ENCODE data around the gene XPC. TPM values are rescaled to one million over a fixed set of nuclear protein-coding genes. Genes with fewer than 3 reads are reported as not detected.
"Not testable (repeated sequence)": the region's sequence is repeated elsewhere in the genome, so short reads cannot be mapped to it uniquely, and the experiment has no call there.

Gene XPC
- total RNA-seq, 1 donor from 2014 or later, result 10.6 TPM

DNA sequence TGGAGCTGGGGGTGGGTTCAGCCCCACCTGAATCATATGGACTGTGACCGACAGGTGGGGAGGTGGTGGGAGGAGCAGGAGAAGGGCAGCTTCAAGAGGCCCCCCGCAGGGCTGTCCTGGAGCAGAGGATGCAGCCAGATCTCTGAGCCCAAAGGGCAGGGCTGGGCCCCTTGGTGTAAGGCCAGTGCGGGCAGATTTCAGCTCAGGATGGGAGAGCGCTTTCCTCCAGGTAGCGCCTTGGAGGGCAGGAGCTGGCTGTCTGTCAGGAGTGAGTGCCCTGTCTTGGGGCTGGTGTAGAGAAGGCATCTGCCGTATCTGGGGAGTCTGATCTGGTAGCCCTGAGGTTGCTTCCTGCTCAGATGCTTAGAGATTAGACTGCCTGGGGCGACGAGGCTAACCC is 46.3 kb downstream of the XPC start:
- DNase-seq, result no peak

DNA sequence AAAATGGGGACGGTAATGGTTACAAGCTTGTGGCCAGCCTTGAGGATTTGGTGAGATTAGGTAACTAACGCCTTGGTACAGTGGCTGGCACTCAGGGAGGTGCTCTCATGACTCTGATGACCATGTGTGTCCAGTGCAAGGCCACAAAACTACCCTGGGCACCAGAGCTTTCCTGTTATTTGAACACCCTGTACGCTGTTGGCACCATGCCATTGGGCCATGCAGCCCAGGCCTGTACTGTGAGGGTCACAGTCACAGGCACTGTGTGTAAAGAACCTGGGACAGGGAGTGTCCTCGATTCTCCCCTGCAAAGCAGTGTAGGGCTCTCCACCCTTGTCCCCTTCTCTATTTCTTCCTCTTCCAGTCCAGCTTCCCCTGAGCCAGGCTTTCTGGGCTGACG is 47.3 kb downstream of the XPC start:
- DNase-seq, result no peak

DNA sequence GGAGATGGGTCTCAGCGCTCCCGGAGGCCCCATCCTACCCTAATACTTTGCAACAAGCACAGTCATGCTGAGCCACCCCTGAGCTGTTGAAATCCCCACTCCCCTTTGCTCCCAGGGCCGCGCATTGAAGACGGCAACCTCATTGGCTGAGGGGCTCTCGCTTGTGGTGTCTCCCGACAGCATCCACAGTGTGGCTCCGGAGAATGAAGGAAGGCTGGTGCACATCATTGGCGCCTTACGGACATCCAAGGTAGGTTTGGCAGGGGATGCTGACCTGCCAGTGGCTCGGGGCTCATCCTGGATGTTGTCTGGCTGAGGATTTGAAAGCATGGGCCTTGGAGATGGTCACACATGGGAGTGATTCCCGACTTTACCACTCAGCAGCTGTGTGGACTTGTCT is 47.7 kb downstream of the XPC start:
- no peak for DNase-seq

DNA sequence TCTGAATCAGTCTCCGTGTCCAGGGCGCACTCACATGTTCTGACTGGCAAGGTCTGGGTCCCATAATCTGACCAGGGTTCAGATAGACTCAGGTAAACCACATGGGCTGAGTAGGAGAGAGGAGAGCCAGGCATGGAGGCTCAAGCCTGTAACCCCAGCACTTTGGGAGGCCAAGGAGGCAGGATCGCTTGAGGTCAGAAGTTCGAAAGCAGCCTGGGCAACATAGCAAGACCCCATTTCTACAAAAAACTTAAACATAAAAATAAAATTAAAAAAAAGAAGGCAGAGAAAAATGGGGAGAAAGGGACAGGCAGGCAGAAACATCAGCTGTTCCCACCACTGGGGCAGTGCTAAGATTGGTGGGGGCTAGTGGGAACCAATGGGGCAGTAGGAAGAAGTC is 48.2 kb downstream of the XPC start:
- DNase-seq, result no peak

DNA sequence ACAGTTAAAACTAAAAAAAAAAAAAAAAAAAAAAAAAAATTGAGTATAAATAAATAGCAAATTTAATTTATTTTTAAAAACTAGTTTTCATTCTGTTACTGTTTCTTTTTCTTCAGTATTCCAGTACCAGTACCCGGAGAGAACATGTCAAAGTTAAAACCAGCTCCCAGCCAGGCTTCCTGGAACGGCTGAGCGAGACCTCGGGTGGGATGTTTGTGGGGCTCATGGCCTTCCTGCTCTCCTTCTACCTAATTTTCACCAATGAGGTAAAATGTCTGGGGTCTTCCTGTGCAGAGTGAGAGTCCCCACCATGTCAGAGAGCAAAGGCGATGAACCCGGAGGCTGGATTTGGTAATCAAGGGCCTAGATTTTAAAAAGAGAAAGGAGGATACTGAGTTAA is 49.1 kb downstream of the XPC start:
- no peak for DNase-seq

DNA sequence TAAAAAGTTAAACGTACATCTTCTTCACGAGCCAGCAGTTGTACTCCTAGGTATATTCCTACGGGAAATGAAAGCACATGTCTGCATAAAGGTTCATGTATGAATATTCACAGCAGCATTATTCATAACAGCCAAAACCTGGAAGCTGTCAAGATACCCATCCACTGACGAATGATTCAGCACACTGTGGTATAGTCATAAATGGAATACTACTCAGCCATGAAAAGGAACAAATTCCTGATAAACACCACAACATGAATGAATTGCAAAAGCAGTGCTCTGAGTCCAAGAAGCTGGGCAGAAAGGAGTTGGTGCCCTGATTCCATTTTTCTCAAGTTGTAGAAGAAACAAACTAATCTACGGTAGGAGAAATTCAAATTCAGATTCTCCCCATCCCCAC is 49.7 kb downstream of the XPC start:
- no peak for DNase-seq

DNA sequence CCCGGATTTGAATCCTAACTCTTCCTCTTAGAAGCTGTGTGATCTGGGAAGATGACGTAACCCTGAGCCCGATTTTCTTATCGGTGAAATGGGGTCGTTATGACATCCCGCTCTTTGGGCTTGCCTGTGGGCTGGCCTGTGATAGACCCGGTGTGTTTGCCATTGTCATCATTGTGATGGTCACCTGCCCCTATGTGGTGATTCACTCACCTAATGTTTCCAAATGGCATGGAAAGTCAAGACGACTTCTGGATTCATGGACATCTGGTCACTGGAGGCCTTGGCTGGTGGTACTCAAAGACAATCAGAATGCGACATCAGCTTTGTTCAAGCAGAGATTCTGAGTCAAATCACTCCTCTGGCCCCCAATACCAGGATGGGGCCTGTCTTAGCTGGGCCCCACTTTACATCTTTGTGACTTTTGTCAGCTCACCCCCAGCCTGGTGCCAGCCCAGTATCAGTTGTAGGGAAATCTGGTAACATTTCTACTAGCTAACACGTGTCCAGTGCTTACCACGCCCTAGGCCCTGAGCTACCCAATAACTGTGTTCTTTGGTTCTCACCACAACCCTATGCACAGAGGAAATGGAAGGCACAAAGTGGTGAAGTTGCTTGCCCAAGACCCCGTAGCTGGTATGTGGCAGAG is 50.8 kb downstream of the XPC start:
- DNase-seq, result no peak

DNA sequence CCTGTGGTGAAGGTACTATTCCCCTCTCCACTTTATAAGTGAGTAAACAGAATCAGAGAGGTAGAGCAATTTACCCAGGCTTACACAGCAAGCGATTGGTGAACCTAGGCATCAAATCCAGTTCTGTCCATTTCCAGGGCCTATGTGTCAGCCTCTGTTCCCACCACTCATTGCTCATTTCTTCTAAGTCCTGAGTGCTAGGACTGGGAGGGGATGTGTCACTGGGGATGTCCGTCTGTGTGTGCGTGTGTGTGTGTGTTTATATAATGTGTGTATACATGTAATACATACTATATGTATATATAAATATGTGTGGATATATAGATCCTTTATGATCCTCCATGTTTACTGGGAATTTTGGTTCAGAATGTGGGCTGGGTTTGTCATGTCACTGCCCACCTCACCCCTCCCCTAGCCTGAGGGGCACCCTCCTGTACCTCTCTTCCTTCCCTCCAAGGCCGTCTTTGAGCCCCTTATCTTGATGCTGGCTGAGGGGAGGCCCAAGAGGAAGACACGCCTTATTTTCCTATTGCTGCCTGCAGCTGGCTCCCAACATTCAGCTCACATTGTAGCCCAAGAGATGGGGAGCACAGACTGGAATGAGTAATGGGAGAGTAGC is 51.4 kb downstream of the XPC start:
- DNase-seq, result no peak

DNA sequence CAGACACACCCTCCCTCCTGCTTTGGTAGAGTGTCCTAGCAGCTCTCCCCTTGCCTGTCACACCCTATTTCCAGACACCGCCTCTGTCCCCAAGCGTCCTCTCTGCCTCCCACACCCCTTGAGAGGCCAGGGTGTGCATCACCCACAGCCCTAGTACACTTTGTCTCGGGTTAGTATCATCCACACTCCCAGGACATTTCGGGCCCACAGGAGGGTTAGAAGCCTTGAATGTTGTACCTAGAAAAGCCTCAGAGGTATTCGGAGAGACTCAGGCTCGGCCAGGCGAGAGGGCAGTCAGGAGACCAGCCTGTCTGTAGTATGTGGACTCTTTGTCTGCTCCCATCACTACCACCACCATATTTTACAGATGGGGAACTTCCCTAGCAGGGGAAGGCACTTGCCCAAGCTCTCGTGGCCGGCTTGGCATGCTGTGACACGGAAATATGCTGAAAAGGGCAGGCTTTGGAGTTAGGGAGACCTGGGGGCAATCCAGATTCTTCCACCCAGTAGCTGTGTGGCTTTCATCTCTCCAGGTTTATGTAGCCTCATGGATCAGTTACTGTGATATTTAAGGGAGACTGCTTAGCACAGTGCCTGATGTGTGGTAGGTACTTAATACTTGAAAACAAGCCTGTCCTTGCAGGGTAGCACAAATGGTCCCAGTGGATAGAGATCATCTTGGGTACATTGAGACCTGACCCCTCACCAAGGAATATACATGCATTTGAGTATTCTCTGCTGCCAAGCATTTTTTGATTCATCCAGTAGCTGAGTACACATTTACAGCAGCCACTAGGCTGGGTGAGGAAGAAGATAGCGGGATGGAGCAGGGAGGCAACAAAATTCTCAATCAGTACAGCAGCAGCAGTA is 52.1 kb downstream of the XPC start:
- DNase-seq, result no peak

DNA sequence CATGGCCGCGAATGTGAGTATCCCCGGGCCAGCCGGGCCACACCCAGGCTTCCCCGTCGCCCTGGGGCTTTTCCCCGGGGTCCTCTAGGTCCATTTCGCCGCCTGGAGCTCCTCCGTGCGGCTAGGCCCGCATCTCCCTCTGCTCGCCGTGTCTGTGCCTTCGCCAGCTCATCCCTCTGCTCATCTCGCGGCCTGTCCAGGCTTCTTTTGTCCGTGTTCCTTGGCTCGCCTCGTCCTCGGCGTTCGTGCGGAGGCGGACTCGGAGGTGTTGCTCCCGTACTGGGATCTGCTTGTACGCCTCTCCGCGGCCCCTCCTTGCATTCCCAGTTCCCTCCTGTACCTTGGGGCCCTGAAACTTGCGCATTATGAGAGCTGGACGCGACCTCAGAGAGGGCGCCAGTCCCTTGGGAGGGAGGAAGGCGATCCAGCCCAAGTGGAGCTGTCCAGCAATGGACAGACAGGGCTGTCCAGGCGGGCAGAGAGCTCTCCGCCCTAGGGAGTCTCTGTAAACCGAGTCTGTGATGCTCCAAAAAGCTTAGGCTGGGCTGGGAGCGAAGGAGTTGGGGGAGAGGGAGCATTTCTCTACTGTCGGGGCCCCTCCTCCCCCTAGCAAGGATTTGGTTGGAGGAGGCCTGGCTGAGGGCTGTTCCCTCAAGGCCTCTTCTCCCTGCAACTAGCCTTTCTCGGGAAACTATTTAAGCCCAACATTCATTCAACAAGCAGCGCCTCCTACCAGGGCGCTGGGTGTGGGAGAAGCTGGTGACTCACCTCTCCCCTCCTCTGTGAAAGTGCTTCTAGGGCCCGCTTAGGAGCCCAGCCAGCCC is 53.0 kb downstream of the XPC start:
- DNase-seq, result peak; percentile 66

DNA sequence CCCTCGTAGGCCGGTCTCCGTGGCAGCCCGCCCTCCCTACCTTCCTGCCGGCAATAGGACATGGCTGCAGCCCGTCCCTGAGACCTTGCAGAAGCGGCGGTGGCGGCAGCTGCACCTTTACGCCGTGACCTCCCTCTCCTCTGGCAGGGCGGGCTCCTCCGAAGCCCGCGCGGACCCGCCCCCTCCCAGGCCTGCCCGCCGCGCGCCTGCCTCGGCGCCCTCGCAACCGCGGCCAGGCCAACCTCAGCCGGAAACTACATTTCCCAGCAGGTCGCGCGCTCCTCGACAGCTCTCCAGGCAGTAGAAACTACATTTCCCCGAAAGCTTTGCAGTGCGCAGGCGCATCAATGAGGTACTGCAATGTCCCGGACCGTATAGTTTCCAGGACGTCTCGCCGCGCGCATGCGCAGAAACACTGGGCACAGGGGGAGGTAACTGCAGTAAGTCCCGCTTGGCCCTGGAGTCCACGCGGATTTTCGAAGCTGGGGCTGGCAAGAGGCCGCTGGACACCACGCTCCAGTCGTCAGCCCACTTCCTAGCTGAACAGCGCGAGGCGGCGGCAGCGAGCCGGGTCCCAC is 53.7 kb downstream of the XPC start, which contains the start of the genes CHCHD4 and TMEM43:
CHCHD4 (minus strand) TSS at position 256 of the 578 bp plus-strand sequence; CDS start at position 62, 194 bp downstream.
TMEM43 (plus strand) TSS at position 438 of the 578 bp plus-strand sequence. CDS start 142 bp downstream, outside the sequence.
- DNase-seq, result peak; percentile 95

DNA sequence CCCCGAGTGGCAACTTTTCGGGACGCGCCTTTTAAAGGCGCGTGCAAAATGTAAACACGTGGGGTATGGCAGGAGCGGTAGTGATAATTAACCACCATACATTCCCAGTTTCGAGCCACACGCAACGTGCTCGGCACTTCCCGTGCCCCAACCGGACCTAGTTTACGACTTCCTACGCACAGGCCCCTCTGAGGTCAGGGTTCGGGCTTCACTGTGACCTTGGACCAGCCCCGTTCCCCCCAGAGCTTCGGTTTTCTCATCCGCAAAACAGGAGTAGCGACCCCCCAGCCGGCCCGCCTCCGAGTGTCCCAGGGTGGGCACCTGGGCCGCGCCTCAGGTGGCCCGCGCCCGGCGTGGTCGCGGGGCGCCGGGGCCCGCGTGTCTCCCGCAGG is 54.2 kb downstream of the XPC start:
- DNase-seq, result peak; percentile 66

DNA sequence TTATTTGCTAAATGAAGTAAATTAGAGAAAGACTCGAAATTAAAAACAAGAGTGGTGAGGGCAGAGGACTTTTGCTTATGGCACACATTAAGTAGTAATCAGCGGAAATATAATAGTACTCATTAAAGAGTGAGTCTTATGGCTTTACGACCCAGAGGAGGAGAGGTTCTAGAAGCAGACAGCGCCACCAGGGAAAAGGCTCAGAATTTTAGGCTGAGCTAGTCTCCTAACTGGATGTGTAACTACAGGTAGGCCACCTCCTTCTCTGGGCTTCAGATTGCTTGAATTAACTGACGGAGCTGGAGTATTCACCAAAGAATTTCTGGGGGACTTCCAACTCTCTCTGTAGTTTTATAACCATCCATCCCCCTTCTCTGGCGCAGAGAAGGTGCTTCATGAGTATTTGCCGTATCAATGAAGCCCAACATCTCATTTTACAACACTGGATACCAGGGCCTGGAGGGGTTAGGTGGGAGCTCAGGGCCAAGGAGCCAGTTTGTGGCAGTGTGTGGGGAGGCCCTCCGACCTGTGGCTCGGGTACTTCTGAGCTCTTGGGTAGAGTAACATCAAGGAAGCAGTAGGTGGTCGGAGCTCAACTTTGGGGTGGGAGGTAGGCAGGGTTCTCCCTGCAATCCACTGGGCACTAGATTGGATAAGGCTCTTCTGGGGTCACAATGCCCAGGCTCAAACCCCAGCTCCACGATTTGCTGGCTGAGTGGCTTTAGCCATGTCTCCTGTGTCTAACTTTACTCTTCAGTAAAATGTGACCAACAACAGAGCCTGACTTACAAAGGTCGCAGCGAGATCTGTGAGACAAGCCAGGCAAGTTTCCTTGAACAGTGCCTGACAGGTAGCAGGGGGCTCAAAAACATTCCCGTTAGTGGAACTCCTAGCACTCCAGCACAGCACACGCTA is 54.8 kb downstream of the XPC start:
- no peak for DNase-seq

DNA sequence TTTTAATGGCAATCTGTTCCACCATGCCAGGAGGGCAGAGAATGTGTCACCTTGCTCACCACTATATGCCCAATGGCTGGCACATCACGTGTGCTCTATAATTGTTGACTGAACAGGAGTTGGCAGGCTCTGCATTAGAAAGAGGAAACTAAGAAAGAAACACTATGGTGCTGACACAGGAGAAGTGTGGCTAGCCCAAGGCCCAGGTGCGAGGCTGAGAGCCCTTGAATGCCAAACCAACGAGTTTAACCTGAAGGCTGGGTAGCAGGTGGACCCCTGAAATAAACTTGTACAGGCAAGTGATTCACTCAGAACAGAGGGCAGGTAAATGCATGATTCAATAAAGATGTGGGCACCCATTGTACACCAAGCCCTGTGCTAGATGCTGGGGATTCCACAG is 56.1 kb downstream of the XPC start:
- no peak for DNase-seq

DNA sequence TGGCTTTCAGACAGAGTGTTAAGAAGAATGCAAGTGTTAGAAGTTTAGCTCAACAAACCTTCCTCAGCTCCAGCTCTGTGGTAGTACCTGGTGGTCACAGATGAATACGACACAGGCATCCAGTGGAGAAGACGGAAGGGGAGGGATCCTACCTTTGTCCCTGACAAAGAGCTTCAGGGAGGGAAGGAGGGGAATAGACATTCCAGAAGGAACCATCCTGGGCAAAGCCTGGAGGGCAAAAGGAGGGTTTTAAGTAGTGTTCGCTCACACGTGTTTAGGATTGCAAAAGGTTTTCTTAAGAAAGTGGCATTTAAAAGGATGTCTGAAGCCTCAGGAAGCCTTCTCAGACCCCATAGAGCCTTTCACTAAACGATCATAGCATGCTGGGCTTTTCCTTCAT is 56.5 kb downstream of the XPC start:
- no peak for DNase-seq

DNA sequence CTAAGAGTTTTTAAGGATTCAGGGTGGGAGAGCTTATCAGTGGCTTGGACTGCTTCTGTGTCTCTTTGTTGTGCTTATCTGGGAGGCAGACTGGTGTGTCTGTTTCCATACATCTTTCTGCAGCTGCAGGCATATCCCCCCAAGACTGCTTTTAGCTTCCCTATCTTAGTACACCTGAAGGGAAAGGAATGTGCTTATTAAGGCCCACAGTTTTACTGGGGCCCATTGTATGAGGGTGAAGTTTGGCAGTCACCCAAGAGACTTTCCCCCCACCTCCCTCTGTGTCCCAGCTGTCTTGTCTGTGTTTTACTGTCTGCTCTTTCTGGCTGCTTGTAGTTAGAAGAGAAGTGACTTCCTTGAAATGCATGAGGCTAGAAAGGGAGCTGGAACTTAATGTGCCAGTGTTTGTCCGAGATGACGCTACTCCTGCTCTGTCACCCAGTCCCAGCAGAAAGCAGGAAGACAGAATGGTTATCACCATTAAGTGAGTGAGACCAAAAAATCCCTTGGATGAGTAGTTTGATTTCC is 57.4 kb downstream of the XPC start:
- not testable (repeated sequence) for DNase-seq

DNA sequence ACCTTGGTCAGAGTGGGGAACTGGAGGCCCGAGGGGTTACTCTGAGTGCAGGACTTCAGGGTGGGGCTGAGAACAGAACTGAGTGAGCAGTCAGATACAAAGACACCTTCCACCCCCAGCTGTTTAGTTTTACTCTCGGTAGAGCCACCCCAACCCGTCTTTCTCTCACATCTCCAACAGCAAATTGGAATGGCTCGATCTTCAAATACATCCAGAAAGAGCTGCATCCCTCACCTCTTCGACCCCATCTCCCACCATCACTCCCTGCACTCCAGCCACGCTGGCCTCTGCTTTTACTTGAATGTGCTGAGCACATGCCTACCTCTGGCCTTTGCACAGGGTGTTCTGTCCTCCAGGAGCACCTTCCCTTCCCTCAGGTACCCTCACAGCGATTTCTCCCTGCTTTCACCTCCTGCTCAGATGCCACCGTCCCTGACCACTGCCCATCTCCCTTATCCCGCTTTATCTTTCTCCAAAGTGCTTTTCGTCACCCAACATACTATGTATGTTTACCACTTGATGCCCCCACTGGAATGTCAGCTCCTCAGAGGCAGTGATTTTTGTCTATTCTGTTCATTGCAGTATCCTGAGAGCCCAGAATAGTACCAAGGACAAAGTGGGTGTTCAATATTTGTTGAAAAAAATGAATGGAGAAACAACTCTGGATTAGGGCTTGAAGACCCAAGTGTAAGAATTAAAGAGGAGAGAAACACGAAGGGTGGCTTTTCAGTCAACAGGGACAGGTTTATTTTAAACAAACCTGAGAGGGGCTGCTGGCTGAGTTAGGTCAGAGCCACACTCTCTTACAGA is 58.1 kb downstream of the XPC start:
- DNase-seq, result no peak

DNA sequence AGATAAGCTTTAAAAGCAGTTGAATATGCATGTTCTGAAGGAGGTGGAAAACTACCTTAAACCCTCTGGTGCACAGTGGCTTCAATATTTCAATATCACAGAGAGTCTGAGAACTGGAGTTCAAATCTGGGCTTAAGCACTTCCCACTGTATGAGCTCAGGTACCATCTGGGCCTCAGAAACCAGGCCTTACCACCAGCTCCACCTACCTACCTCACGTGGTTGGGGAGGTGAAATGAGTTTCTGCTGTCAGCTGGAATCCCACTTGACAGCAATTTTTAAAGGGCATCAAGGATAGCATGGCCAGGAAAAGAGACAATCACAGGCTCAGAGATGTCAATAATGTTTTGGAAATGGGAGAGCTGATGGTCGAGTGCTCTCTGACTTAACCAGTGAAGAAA is 58.8 kb downstream of the XPC start:
- DNase-seq, result no peak
